NB4 (cell line): Measurements from ENCODE around the gene RRP7A.
"Not testable (repeated sequence)": the region's sequence is repeated elsewhere in the genome, so short reads cannot be mapped to it uniquely, and the experiment has no call there.

ENCODE experiments used
- CTCF ChIP-seq: IDR thresholded peaks from one replicate; pipeline ENCODE4 v1.5.1; 2012; ENCODE audit warnings: low read depth, low read length
- POLR2A ChIP-seq: IDR thresholded peaks from 2 replicates; pipeline ENCODE4 v1.6.1; 2011; ENCODE audit warnings: mild to moderate bottlenecking; ENCODE audit not compliant: insufficient read length; ENCODE audit errors: extremely low read depth

- not testable (repeated sequence) for TF ChIP-seq CTCF, POLR2A
These were observed 715 bp downstream of the RRP7A start for GRCh38 chr22:42518638-42519524.
